ENCODE results near the gene OPCML. TPM values are rescaled to one million over a fixed set of nuclear protein-coding genes. Genes with fewer than 3 reads are reported as not detected.
A peak's percentile ranks its signal among the peaks of the same experiment; 100 is the strongest.

OPCML gene
- total RNA-seq, 1 experiment from 2014 or later, result 0.94 TPM

DNA sequence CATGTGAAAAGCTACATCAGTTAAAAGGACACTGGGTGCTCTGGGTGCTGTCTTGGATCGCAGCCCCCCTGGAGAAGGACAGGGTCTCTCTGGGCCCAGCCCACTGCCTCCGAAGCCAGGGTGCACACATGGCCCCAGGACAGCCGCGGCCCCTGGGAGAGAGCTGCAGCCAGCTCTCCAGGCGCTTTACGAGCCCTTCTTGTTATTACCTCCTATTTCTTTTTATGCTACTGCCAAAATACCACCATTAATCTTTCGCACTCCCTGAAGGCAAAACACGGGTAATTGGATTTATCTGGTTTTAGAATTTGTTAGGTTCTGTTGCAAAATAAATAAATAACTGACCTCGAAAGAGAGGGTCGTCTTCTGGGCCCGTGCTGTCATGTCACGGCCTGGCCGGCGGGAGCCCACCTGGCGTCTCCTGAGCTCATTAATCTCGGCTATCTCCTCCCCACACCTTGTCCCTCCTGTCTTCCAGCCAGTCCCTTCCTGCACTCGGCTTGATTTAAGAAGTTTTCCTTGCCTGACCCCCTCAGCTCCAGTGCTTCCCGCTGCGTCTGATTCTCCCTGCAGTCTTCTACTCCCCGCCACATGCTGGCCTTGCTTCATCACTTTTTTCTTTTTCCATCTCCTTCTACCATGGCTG lies 611.7 kb downstream of the OPCML start:
- Histone ChIP-seq H4K91ac (ENCODE audit: insufficient read length, low read depth, low read length) (no peak overlapping the region), H2BK12ac (ENCODE audit: insufficient read length, low read depth, low read length) (no peak overlapping the region), H2AK5ac (ENCODE audit: insufficient read length, low read length) (no peak overlapping the region), H2BK15ac (ENCODE audit: low read depth, low read length) (no peak overlapping the region), H3K79me2 (ENCODE audit: insufficient read depth, low read length) (no peaks in the 10 kb centered on the region), H3T11ph (ENCODE audit: low read length) (no peak overlapping the region), H2BK120ac (ENCODE audit: low read depth, low read length, poor library complexity, severe bottlenecking) (no peak overlapping the region), H3K27ac (ENCODE audit: insufficient read length, low read depth, low read length) (no peak overlapping the region), H4K8ac (replicated peaks; ENCODE audit: insufficient read length, low read depth, low read length) (no peak overlapping the region), H3K4me1 (ENCODE audit: insufficient read depth, low read length) (no peaks in the 10 kb centered on the region), H3K4ac (ENCODE audit: low read depth, low read length) (no peak overlapping the region), H3K56ac (ENCODE audit: insufficient read length, low read depth, low read length) (no peak overlapping the region), H2AFZ (ENCODE audit: low read length) (no peak overlapping the region), H3K9ac (ENCODE audit: extremely low read depth, insufficient read length, low read length) (no peak overlapping the region), H3K9me3 (ENCODE audit: control insufficient read depth, low read depth, low read length) (no peaks in the 10 kb centered on the region), H4K5ac (ENCODE audit: insufficient read length, low read depth, low read length) (no peak overlapping the region), H3K23me2 (ENCODE audit: insufficient read length, low read depth, low read length, poor library complexity, severe bottlenecking) (no peaks in the 10 kb centered on the region), H3K23ac (ENCODE audit: insufficient read length, low read depth, low read length) (no peak overlapping the region), H3K4me2 (ENCODE audit: insufficient read depth, insufficient read length, low read length) (no peak overlapping the region), H3K18ac (ENCODE audit: insufficient read length, low read depth, low read length) (no peak overlapping the region), H2BK20ac (ENCODE audit: low read depth, low read length, poor library complexity, severe bottlenecking) (no peak overlapping the region), H3K27me3 (ENCODE audit: insufficient read depth, low read length) (no peaks in the 10 kb centered on the region), H2BK5ac (ENCODE audit: insufficient read length, low read length) (no peak overlapping the region), H3K79me1 (ENCODE audit: insufficient read depth, low read depth, low read length, poor library complexity, severe bottlenecking) (no peaks in the 10 kb centered on the region), H3K14ac (ENCODE audit: insufficient read depth, low read length) (no peak overlapping the region), H4K20me1 (ENCODE audit: control insufficient read depth, insufficient read depth, insufficient read length) (no peaks in the 10 kb centered on the region)
- no peak for DNase-seq
- Mint-ChIP-seq H3K27me3 (ENCODE audit: low read depth) (peaks cover 4% of the 10 kb centered on the region), H3K27ac (peak overlapping the region in 1 of 3 experiments; percentile 48; a peak in 1 of 7 replicates), H3K4me1 (peaks cover 4 to 7% of the 10 kb centered on the region in 2 experiments; a peak in 2 of 4 replicates), H3K36me3 (ENCODE audit: insufficient read depth in 1 of 3, low read depth in 3 of 3) (no peaks in the 10 kb centered on the region; a peak in 1 of 7 replicates), H3K4me3 (no peak overlapping the region; a peak in 1 of 5 replicates), H3K9me3 (no peaks in the 10 kb centered on the region; a peak in 1 of 5 replicates)
- TF ChIP-seq, protein P1, sequence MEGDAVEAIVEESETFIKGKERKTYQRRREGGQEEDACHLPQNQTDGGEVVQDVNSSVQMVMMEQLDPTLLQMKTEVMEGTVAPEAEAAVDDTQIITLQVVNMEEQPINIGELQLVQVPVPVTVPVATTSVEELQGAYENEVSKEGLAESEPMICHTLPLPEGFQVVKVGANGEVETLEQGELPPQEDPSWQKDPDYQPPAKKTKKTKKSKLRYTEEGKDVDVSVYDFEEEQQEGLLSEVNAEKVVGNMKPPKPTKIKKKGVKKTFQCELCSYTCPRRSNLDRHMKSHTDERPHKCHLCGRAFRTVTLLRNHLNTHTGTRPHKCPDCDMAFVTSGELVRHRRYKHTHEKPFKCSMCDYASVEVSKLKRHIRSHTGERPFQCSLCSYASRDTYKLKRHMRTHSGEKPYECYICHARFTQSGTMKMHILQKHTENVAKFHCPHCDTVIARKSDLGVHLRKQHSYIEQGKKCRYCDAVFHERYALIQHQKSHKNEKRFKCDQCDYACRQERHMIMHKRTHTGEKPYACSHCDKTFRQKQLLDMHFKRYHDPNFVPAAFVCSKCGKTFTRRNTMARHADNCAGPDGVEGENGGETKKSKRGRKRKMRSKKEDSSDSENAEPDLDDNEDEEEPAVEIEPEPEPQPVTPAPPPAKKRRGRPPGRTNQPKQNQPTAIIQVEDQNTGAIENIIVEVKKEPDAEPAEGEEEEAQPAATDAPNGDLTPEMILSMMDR (conservative IDR thresholded peaks at IDR 0.05), result no peak
- no CpG with 5 or more reads among the region's 20 CpGs for WGBS (ENCODE audit: extremely low coverage, insufficient read length, low lambda C conversion rate)

Data from H9 (cell line).